HCT116 (cell line): ENCODE results near the gene GLT8D2. TPM values are rescaled to one million over a fixed set of nuclear protein-coding genes. Genes with fewer than 3 reads are reported as not detected.

Experiments
- ATAC-seq: fragments of 200-7000 bp; cut with Tn5 transposase; 2 replicates; pipeline ENCODE4 v1.9.1; 2020; ENCODE audit warnings: mild to moderate bottlenecking, moderate library complexity
- BruUV-seq: library from RNA; stranded (reverse); fragments of 400-500 nt; replicated peaks from 2 replicates; lab custom pipeline; 2021; lab: Mats Ljungman, UMichigan
- CTCF ChIA-PET: fragments of 300-600 bp; sonication (Branson Sonifier 250); formaldehyde crosslinking; loops from one replicate; lab custom pipeline; 2021; ENCODE audit warnings: antibody characterized with exemption; lab: Charles Lee
- POLR2A ChIA-PET: fragments of 300-600, 350-600 bp; sonication (Branson Sonifier 250); formaldehyde crosslinking; loops from one replicate; lab custom pipeline; 2021; ENCODE audit warnings: antibody characterized with exemption; lab: Charles Lee
- RAD21 ChIA-PET, 2 experiments: fragments of 300-600 bp; sonication (Branson Sonifier 250); formaldehyde crosslinking; loops; one replicate each; lab custom pipeline; 2023; ENCODE audit warnings: low total read pairs in 2 of 2; ENCODE audit not compliant: uncharacterized antibody in 2 of 2, unreplicated experiment in 2 of 2, low non-redundant PET in 1 of 2; lab: Charles Lee
- DNase-seq: peaks from one replicate; pipeline ENCODE4 v3.0.0-alpha.2; 2010; ENCODE audit warnings: low read depth, low spot score
- H2AFZ ChIP-seq: fragments of 200-600 bp; shearing (Covaris generic), sonication (generic); 2 replicates; pipeline ENCODE4 v1.6.1; 2017; ENCODE audit warnings: low read depth, mixed run types, mixed read lengths, antibody characterized with exemption, low read length; ENCODE audit not compliant: poor library complexity, severe bottlenecking
- H3K27ac ChIP-seq: 2 replicates; pipeline ENCODE4 v1.5.1; 2012; ENCODE audit warnings: low read depth, low read length
- H3K27me3 ChIP-seq: fragments of 200-600 bp; sonication (generic); 2 replicates; pipeline ENCODE4 v1.6.1; 2016; ENCODE audit warnings: mixed run types, low read length, mixed read lengths; ENCODE audit not compliant: insufficient read depth
- H3K36me3 ChIP-seq, 2 experiments: fragments of 200-500 bp in 1 of 2; fragments of 200-600 bp in 1 of 2; sonication (Bioruptor generic) in 1 of 2; sonication (generic) in 1 of 2; 2 replicates each; pipeline versions ENCODE4 v1.5.1 to v1.6.1; 2014 to 2016; ENCODE audit warnings: low read length in 2 of 2, inconsistent platforms in 1 of 2, mixed read lengths in 1 of 2, mixed run types in 1 of 2; ENCODE audit not compliant: insufficient read depth in 2 of 2, control insufficient read depth in 1 of 2
- H3K4me1 ChIP-seq, 2 experiments: fragments of 200-600 bp in 1 of 2; sonication (generic) in 1 of 2; 2 replicates each; pipeline versions ENCODE4 v1.5.1 to v1.6.1; 2012 to 2017; ENCODE audit warnings: low read length in 2 of 2, inconsistent platforms in 1 of 2, mild to moderate bottlenecking in 1 of 2, mixed read lengths in 1 of 2, mixed run types in 1 of 2, moderate library complexity in 1 of 2; ENCODE audit not compliant: insufficient read depth in 2 of 2, control insufficient read depth in 1 of 2
- H3K4me2 ChIP-seq: fragments of 200-600 bp; sonication (generic); 2 replicates; pipeline ENCODE4 v1.6.1; 2017; ENCODE audit warnings: mixed run types, low read length, mixed read lengths
- H3K4me3 ChIP-seq, 2 experiments: fragments of 200-600 bp in 1 of 2; sonication (generic) in 1 of 2; replicated peaks in 1 of 2; 2 replicates each; pipeline ENCODE4 v1.5.1; 2011 to 2016; ENCODE audit warnings: low read length in 2 of 2, control low read depth in 1 of 2, low read depth in 1 of 2, mild to moderate bottlenecking in 1 of 2, mixed read lengths in 1 of 2, mixed run types in 1 of 2
- H3K79me2 ChIP-seq: fragments of 200-600 bp; sonication (generic); 2 replicates; pipeline ENCODE4 v1.6.1; 2017; ENCODE audit warnings: mild to moderate bottlenecking, mixed run types, low read length, moderate library complexity, mixed read lengths; ENCODE audit not compliant: insufficient read depth
- H3K9ac ChIP-seq: fragments of 200-600 bp; sonication (generic); 2 replicates; pipeline ENCODE4 v1.6.1; 2016; ENCODE audit warnings: low read length, mixed read lengths
- H3K9me2 ChIP-seq: fragments of 200-600 bp; sonication (generic), shearing (Covaris generic); 2 replicates; pipeline ENCODE4 v1.6.1; 2017; ENCODE audit warnings: mixed run types, mild to moderate bottlenecking, moderate library complexity; ENCODE audit not compliant: insufficient read depth
- H3K9me3 ChIP-seq, 2 experiments: fragments of 200-500 bp in 1 of 2; fragments of 200-600 bp in 1 of 2; sonication (Bioruptor generic) in 1 of 2; sonication (generic) in 1 of 2; 2 replicates each; pipeline ENCODE4 v1.6.1; 2014 to 2017; ENCODE audit warnings: low read length in 2 of 2, mixed read lengths in 2 of 2, inconsistent platforms in 1 of 2, low read depth in 1 of 2, mild to moderate bottlenecking in 1 of 2, mixed run types in 1 of 2, moderate library complexity in 1 of 2; ENCODE audit not compliant: control insufficient read depth in 1 of 2, insufficient read depth in 1 of 2
- H4K20me1 ChIP-seq: fragments of 200-600 bp; sonication (generic), shearing (Covaris generic); 2 replicates; pipeline ENCODE4 v1.6.1; 2017; ENCODE audit warnings: mixed run types, mild to moderate bottlenecking, moderate library complexity; ENCODE audit not compliant: insufficient read depth
- ATF3 ChIP-seq: IDR thresholded peaks from 2 replicates; pipeline ENCODE4 v1.6.1; 2012
- ELF1 ChIP-seq: IDR thresholded peaks from 2 replicates; pipeline ENCODE4 v1.6.1; 2012; ENCODE audit warnings: low read depth, borderline replicate concordance
- EZH2phosphoT487 ChIP-seq: fragments of 200-600 bp; IDR thresholded peaks from 2 replicates; pipeline ENCODE4 v1.6.1; 2018; ENCODE audit warnings: antibody characterized with exemption, borderline replicate concordance
- FOSL1 ChIP-seq: IDR thresholded peaks from 2 replicates; pipeline ENCODE4 v1.6.1; 2012; ENCODE audit warnings: low read depth
- MAX ChIP-seq: IDR thresholded peaks from 2 replicates; pipeline ENCODE4 v1.6.1; 2012
- POLR2A ChIP-seq: IDR thresholded peaks from 2 replicates; pipeline ENCODE4 v1.7.0; 2011; ENCODE audit warnings: borderline replicate concordance; ENCODE audit not compliant: insufficient read depth, insufficient read length; ENCODE audit errors: extremely low read depth
- POLR2AphosphoS5 ChIP-seq: IDR thresholded peaks from 2 replicates; pipeline ENCODE4 v1.6.1; 2011; ENCODE audit warnings: mild to moderate bottlenecking, low read depth, low read length, moderate library complexity
- RAD21 ChIP-seq: IDR thresholded peaks from 2 replicates; pipeline ENCODE4 v1.6.1; 2012; ENCODE audit warnings: low read depth, mild to moderate bottlenecking
- REST ChIP-seq: IDR thresholded peaks from 2 replicates; pipeline ENCODE4 v1.6.1; 2012; ENCODE audit warnings: low read depth
- SIN3A ChIP-seq: IDR thresholded peaks from 2 replicates; pipeline ENCODE4 v1.6.1; 2012; ENCODE audit warnings: low read depth
- SRF ChIP-seq: IDR thresholded peaks from 2 replicates; pipeline ENCODE4 v1.6.1; 2012; ENCODE audit warnings: low read depth
- TCF7L2 ChIP-seq: IDR thresholded peaks from 2 replicates; pipeline ENCODE4 v1.7.0; 2011; ENCODE audit warnings: borderline replicate concordance, inconsistent platforms; ENCODE audit not compliant: insufficient read depth, insufficient read length; ENCODE audit errors: extremely low read depth
- YY1 ChIP-seq: IDR thresholded peaks from 2 replicates; pipeline ENCODE4 v1.6.1; 2011; ENCODE audit warnings: low read length, low read depth, moderate library complexity, mild to moderate bottlenecking; ENCODE audit not compliant: insufficient replicate concordance; ENCODE audit errors: extremely low read depth
- ZFX ChIP-seq: fragments of 450-650 bp; IDR thresholded peaks from 2 replicates; pipeline ENCODE4 v1.6.1; 2017
- intact Hi-C: fragments of 100-400 bp; cut with micrococcal nuclease; formaldehyde crosslinking; loops from 2 replicates; pipeline ENCODE4 v1.10.0; 2022
- total RNA-seq: library from RNA; stranded (reverse); gene quantifications from one replicate; pipeline ENCODE4 v1.2.1, GENCODE V29; 2021; ENCODE audit not compliant: unreplicated experiment

Gene GLT8D2
- total RNA-seq, 1 experiment from 2014 or later, result 4.8 TPM

- H3K79me2 ChIP-seq, result peaks cover 47% of the 10 kb centered on the region
- TF ChIP-seq FOSL1, result no peak
- no peak for TF ChIP-seq ZFX
- TF ChIP-seq MAX, result no peak
- no peak for TF ChIP-seq ELF1
- no peak for TF ChIP-seq YY1
- TF ChIP-seq EZH2phosphoT487, result no peak
- no peak for TF ChIP-seq SIN3A
- TF ChIP-seq SRF, result no peak
- TF ChIP-seq RAD21, result no peak
- no peak for TF ChIP-seq REST
- TF ChIP-seq POLR2A, result no peak
- no peak for TF ChIP-seq POLR2AphosphoS5
- no peak for TF ChIP-seq TCF7L2
- no peak for TF ChIP-seq ATF3
- TF ChIP-seq, all 23 proteins: peak for 0
- Histone ChIP-seq H4K20me1 (peaks cover 8% of the 10 kb centered on the region; the same call in 1 of the 2 replicates), H3K9ac (no peak overlapping the region), H3K4me1 (no peaks in the 10 kb centered on the region), H3K27me3 (no peaks in the 10 kb centered on the region), H3K4me3 (no peak overlapping the region), H3K27ac (no peak overlapping the region), H2AFZ (no peak overlapping the region), H3K9me3 (no peaks in the 10 kb centered on the region), H3K4me2 (no peak overlapping the region), H3K9me2 (no peaks in the 10 kb centered on the region), H3K36me3 (peaks cover 82 to 95% of the 10 kb centered on the region in 2 experiments)
- intact Hi-C loops, result loop anchor here (10.0 kb wide), 1 partner anchor 170 kb away; no protein-coding TSS in a partner anchor
- RAD21 ChIA-PET, result no interaction called here
- ATAC-seq (no peak), DNase-seq (no peak)
- no TSS peak for BruUV-seq
- CTCF ChIA-PET, result no interaction called here
- POLR2A ChIA-PET, result no interaction called here
Measured at GRCh38 chr12:103944964-103945363, 105.0 kb downstream of the GLT8D2 start.

Other genes starting within 250 kb of the GLT8D2 start
- gene NT5DC3, start 209.0 kb downstream of the GLT8D2 start, total RNA-seq, result 18.7 TPM
- gene HSP90B1, start 119.8 kb downstream of the GLT8D2 start, total RNA-seq, result 888 TPM
- gene TDG, start 84.3 kb downstream of the GLT8D2 start, total RNA-seq, result 23.9 TPM
- 4.9 TPM for gene HCFC2, start 14.3 kb upstream of the GLT8D2 start, total RNA-seq
- 22.4 TPM for gene NFYB, start 88.0 kb upstream of the GLT8D2 start, total RNA-seq
- 327 TPM for gene TXNRD1, start 165.6 kb upstream of the GLT8D2 start, total RNA-seq